Measurements from ENCODE around the gene CACNA2D1.

GRCh38 chr7:82018226-82018625 is 425.4 kb downstream of the CACNA2D1 start:
- TF ChIP-seq SIN3A (IDR thresholded peaks at IDR 0.05; ENCODE audit: borderline replicate concordance, insufficient read depth, low read length), result no peak
- TF ChIP-seq REST (IDR thresholded peaks at IDR 0.05; ENCODE audit: insufficient read depth in 1 of 2, low read depth in 2 of 2, low read length in 2 of 2), result no peak
- TF ChIP-seq POLR2AphosphoS5 (IDR thresholded peaks at IDR 0.05; ENCODE audit: low read depth, low read length), result no peak
- no peak for TF ChIP-seq TAF1 (IDR thresholded peaks at IDR 0.05; ENCODE audit: borderline replicate concordance, insufficient read depth, low read length)
- no peak for TF ChIP-seq FOXP2 (optimal IDR thresholded peaks at IDR 0.05; ENCODE audit: borderline replicate concordance, extremely low read depth, extremely low read length, insufficient read depth)
